Stimulated activated CD4-positive, alpha-beta T cell treated with anti-CD3 and anti-CD28 coated beads, TNF-alpha, amount 100 ng/mL, for 48 hours (primary cell): Measurements from ENCODE around the gene ELOVL5.

ENCODE experiments used
- DNase-seq, 3 donors: peaks; one replicate each; pipeline ENCODE4 v3.0.0-alpha.2; 2020; ENCODE audit warnings: low read depth in 3 of 3

Gene ELOVL5

DNA sequence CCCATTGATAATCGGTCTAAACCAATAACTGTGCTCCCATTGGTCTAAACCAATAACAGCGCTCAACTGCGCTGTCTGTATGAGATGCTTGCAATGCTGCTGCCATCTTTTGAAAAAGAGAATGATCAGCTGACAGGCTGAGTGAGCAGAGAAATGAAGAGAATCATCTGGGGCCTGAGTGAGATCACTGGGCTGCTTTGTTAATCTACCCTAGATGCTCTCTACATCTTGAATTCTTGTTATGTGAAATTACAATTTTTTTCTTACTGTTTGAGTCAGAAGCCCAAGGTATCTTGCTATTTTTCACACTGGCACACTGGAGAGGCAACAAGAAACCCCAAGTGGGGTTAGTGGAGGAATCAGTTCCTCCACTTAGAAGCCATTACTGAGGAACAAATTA, 108.6 kb downstream of the ELOVL5 start:
- no peak for DNase-seq

DNA sequence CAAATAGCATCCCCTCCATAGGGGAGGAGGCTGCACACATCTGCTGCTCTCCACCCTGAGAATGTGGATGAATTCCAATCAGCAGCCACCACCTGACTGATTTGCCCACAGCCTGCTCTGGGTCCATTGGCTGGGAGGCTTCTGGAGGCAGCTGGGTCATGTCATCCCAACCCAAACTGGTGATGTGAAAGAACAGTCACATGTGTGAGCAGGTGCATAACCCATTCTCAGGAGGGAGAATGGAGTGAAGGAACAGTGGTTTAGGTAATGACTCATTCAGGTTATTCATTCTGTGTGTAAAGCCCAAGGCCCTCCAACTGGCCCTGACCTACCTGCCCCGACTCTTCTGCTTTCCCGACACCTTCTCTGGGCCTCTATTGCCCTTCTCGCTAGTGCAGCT, 109.2 kb downstream of the ELOVL5 start:
- no peak for DNase-seq

DNA sequence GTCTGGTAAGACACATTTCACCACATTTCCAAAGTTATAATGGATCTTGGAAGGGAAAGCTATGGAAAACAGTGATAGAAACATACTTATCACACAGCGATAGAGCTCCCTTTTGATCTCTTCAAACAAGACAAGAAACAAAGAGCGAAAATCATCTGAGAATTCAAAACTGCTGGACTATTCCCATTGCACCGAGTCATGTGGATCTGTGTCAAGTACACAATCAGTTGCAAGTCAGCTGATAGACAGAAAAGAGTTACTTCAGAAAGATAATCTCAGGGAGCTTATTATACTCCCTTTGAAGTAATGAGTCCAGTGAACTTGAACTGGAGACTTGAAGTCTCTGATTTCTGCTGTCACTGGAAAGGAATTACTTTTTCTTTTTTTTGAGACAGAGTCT, 110.4 kb downstream of the ELOVL5 start:
- DNase-seq: no peak

DNA sequence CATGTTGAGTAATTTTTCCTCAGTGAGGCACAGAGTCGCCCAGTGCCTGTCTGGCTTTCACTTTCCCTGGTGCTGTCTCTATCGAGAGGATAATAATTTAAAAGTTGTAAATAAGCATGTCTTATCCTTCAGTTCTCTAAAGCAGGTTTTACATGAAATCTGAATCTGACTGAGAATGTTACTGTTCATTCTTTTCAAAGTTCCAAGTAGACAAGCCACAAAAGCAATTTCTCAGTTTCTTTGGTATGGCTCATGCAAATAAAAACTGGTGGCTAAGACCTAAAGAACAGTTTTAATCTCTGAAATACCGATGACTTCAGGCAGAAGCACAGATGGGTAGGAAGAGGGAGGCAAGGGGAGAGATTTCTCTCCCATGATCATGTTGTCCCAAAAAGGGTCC, 112.5 kb downstream of the ELOVL5 start:
- no peak for DNase-seq

DNA sequence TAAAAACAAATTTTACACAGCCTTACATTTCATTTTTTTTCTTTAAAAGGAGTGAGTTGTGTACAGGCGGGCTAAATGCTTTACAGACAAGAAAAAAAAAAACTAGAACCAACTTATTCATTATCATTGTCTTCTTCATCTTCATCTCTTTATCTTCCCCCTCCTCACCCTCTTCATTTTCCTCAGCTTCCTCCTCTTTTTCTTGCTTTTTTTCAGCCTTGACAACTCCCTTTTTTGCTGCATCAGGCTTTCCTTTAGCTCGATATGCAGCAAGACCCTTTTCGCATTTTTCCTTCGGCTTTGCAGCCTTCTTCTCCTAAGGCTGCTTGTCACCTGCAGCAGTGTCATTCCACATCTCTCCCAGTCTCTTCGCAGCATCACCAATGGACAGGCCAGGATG, 113.2 kb downstream of the ELOVL5 start:
- DNase-seq: no peak

DNA sequence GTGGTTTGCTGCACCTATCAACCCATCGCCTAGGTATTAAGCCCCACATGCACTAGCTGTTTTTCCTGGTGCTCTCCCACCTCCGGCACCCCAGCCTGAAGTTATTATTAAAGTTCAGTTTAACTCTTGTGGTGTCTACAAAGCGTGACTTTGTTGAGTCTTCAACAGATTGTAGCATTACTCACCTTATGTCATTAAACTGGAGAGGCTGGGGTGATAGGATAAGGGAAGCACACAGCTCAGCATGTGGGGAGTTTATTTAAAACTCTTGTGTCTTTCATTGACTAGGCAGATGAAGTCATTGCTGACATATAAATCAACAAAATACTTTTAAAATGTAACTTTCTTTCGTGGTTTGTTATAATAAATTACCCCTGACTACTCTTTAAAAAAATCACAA, 115.4 kb downstream of the ELOVL5 start:
- DNase-seq: no peak

DNA sequence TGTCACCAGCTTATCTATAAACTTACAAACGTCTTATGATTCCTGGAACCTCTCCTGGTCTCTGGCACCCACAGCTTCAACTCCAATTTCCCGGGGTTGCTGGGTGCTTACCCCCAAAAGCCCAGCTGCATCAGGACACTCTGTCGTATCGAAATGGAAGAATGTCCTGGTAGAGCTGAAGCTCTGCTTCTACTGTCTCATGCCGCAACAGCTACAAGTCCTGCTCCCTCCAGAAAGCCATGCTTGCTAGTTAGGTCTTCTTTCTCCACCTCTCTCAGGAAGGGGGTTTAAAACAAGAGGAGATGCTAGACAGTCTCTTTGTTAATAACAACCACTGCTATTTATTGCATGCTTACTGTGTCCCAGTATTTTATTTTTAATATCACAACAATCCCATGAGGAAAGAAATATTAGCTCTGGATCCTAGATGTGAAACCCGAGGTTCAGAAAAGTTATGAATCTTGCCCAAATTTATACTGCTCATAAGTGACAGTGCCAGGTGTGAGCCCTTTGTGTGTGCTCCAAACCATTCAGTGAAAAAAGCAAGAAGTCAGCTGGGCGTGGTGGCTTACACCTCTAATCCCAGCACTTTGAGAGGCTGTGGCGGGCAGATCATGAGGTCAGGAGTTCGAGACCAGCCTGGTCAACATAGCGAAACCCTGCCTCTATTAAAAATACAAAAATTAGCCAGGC, 117.8 kb downstream of the ELOVL5 start:
- DNase-seq: no peak

DNA sequence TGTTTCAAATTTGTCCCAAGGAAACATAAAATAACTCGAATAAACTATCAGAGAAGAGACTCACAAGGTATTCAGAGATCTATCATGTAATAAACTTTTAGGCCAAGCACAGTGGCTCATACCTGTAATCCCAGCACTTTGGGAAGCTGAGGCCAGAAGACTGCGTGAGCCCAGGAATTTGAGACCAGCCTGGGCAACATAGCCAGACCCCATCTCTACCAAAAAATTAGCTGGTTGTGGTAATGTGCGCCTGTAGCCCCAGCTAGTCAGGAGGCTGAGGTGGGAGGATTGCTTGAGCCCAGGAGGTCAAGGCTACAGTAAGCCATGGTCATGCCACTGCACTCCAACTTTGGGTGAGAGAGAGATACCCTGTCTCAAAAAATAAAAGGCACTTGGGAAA, 120.9 kb downstream of the ELOVL5 start:
- DNase-seq: no peak

DNA sequence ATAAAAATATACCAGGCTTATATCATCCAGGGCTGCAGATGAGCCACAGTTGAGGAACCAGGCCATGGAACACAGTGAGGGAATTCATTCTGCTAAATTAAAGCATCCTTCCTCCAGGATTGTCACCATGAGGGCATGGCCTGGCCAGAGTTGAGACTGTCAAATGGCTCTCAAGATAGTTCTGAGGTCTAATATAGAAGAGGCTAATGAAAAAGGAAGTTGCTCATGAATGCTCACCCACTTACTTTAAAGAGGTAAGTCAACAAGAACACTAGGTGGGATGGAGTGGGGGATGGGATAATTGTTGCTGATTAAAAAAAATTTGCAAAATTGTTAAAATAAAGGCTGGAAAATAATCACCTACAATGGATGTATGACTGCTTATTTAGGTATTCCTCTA, 128.1 kb downstream of the ELOVL5 start:
- DNase-seq: no peak
